ENCODE measurements around the gene ATG4C. TPM values are rescaled to one million over a fixed set of nuclear protein-coding genes. Genes with fewer than 3 reads are reported as not detected.

ATG4C gene
- total RNA-seq, 1 experiment from 2014 or later, result 6.6 TPM

DNA sequence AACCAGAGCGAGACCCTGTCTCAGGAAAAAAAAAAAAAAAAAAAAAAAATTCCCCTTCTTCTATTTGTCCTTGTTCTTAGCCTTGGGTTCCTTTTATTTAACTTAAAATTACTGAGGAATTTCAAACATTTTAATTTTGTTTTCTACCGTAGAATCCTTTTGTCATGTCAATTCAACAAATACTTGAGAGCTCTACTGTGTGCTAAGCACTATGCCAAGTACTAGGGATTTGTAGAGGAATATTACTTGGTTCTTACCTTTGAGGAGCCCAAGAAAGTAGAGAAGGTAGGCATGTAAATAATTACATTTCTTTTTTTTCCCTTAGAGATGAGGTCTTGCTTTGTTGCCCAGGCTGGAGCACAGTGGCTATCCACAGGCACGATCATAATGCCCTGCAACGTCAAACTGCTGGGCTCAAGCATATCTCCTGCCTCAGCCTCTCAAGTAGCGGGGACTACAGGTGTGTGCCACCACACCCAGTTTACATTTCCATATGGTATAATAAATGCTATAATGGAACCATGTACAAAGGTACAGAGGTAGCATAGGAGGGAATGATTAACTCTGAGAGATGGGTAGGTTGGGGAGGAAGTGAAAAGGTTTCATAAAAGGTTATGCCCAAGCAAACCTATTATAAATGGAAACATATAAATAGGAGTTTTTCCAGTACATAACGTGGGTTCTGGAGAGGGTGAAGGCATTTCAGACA, 104.0 kb downstream of the ATG4C start:
- no peaks in the 10 kb centered on the region for H3K9me3 ChIP-seq (replicated peaks)
- no peak for DNase-seq (ENCODE audit: low read depth in 1 of 2, low spot score in 2 of 2)

GRCh38 chr1:62891956-62892562, 108.1 kb downstream of the ATG4C start:
- peaks cover 3% of the 10 kb centered on the region; the same call in 1 of the 2 replicates for H3K27me3 ChIP-seq (replicated peaks)
- no peaks in the 10 kb centered on the region for H3K9me3 ChIP-seq (replicated peaks)

More for the DNA sequence above, 104.0 kb downstream of the ATG4C start:
- H3K4me3 ChIP-seq, result no peak overlapping the region
- H3K27me3 ChIP-seq (replicated peaks), result no peaks in the 10 kb centered on the region; the same call in 1 of the 2 replicates
- no peak overlapping the region for H3K27ac ChIP-seq
- H3K36me3 ChIP-seq, result no peaks in the 10 kb centered on the region
- H3K4me1 ChIP-seq (replicated peaks), result no peaks in the 10 kb centered on the region

GRCh38 chr1:62897788-62898187, 113.9 kb downstream of the ATG4C start:
- Histone ChIP-seq H3K9me3 (replicated peaks) (no peaks in the 10 kb centered on the region), H3K4me1 (replicated peaks) (no peaks in the 10 kb centered on the region), H3K27me3 (replicated peaks) (peaks cover 8% of the 10 kb centered on the region), H3K36me3 (no peaks in the 10 kb centered on the region), H3K27ac (no peak overlapping the region), H3K4me3 (no peak overlapping the region)
- DNase-seq (ENCODE audit: low read depth in 1 of 2, low spot score in 2 of 2), result no peak

More at GRCh38 chr1:62891956-62892562, 108.1 kb downstream of the ATG4C start:
- H3K36me3 ChIP-seq, result no peaks in the 10 kb centered on the region
- no peak for DNase-seq (ENCODE audit: low read depth in 1 of 2, low spot score in 2 of 2)
- no peak overlapping the region for H3K27ac ChIP-seq
- H3K4me1 ChIP-seq (replicated peaks), result no peaks in the 10 kb centered on the region
- H3K4me3 ChIP-seq, result no peak overlapping the region

- H3K36me3 ChIP-seq, result no peaks in the 10 kb centered on the region
- no peak overlapping the region for H3K4me3 ChIP-seq
- no peak for DNase-seq (ENCODE audit: low read depth in 1 of 2, low spot score in 2 of 2)
- H3K9me3 ChIP-seq (replicated peaks), result no peaks in the 10 kb centered on the region
- no peaks in the 10 kb centered on the region for H3K4me1 ChIP-seq (replicated peaks)
- H3K27me3 ChIP-seq (replicated peaks), result peaks cover 6% of the 10 kb centered on the region
- H3K27ac ChIP-seq, result no peak overlapping the region
Measured at GRCh38 chr1:62900566-62900965, 116.6 kb downstream of the ATG4C start.

DNA sequence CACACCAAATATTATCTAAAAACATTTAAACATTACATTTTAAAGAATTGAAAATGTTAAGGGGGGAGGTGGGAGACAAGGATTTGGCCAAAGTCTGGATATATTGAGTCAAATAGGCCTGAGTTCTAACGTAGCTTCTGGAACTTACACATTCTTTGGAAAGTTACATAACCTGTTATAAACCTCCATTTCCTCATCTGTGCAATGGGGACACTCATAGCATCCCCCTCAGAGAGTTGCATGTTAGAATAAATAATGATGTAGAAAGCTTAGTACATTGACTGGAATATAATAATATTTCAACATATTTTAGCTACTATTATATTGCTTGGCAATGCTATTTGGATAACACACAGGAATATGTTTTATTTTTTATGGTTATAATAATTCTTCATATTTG, 117.7 kb downstream of the ATG4C start:
- H3K27ac ChIP-seq, result no peak overlapping the region
- no peaks in the 10 kb centered on the region for H3K4me1 ChIP-seq (replicated peaks)
- peaks cover 6% of the 10 kb centered on the region for H3K27me3 ChIP-seq (replicated peaks)
- no peaks in the 10 kb centered on the region for H3K36me3 ChIP-seq
- DNase-seq (ENCODE audit: low read depth in 1 of 2, low spot score in 2 of 2), result no peak
- no peaks in the 10 kb centered on the region for H3K9me3 ChIP-seq (replicated peaks)
- H3K4me3 ChIP-seq, result no peak overlapping the region

- H3K9me3 ChIP-seq (replicated peaks), result no peaks in the 10 kb centered on the region
- H3K27ac ChIP-seq, result no peak overlapping the region
- no peak overlapping the region for H3K4me3 ChIP-seq
- H3K4me1 ChIP-seq (replicated peaks), result no peaks in the 10 kb centered on the region
- no peaks in the 10 kb centered on the region for H3K36me3 ChIP-seq
- no peak for DNase-seq (ENCODE audit: low read depth in 1 of 2, low spot score in 2 of 2)
- peaks cover 8% of the 10 kb centered on the region for H3K27me3 ChIP-seq (replicated peaks)
Measured at GRCh38 chr1:62903522-62903921, 119.6 kb downstream of the ATG4C start.

- Histone ChIP-seq H3K4me3 (no peak overlapping the region), H3K9me3 (replicated peaks) (no peaks in the 10 kb centered on the region), H3K27ac (no peak overlapping the region), H3K4me1 (replicated peaks) (no peaks in the 10 kb centered on the region), H3K27me3 (replicated peaks) (peaks cover 8% of the 10 kb centered on the region), H3K36me3 (no peaks in the 10 kb centered on the region)
- no peak for DNase-seq (ENCODE audit: low read depth in 1 of 2, low spot score in 2 of 2)
Measured at GRCh38 chr1:62903982-62904855, 120.3 kb downstream of the ATG4C start.

GRCh38 chr1:62904856-62905225, 120.9 kb downstream of the ATG4C start:
- Histone ChIP-seq H3K4me1 (replicated peaks) (no peaks in the 10 kb centered on the region), H3K27me3 (replicated peaks) (peaks cover 8% of the 10 kb centered on the region), H3K36me3 (no peaks in the 10 kb centered on the region), H3K27ac (no peak overlapping the region), H3K4me3 (no peak overlapping the region), H3K9me3 (replicated peaks) (no peaks in the 10 kb centered on the region)
- DNase-seq (ENCODE audit: low read depth in 1 of 2, low spot score in 2 of 2), result no peak

GRCh38 chr1:62905309-62905708, 121.4 kb downstream of the ATG4C start:
- no peaks in the 10 kb centered on the region for H3K9me3 ChIP-seq (replicated peaks)
- H3K27me3 ChIP-seq (replicated peaks), result peaks cover 7% of the 10 kb centered on the region
- H3K36me3 ChIP-seq, result no peaks in the 10 kb centered on the region
- H3K4me1 ChIP-seq (replicated peaks), result no peaks in the 10 kb centered on the region
- DNase-seq (ENCODE audit: low read depth in 1 of 2, low spot score in 2 of 2), result no peak
- no peak overlapping the region for H3K27ac ChIP-seq
- no peak overlapping the region for H3K4me3 ChIP-seq

DNA sequence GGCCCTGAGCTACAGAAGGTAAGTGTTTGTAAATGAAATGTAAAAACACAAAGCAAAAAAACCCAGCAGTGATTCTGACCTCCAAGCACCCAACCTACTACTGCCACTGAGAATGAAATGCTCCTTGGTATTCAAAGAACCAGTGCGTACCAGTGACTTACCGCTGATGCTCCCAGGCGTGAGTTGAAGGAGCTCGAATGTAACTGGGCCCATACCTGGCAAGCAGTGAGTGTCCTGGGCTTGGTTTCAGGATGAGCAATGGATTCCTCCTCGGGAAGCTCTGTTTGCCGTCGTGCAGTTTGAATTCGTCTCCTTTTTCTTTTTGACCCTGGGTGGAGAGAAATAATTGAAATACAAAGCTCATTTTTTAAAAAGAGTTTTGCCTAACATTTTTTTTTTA, 121.9 kb downstream of the ATG4C start:
- DNase-seq (ENCODE audit: low read depth in 1 of 2, low spot score in 2 of 2), result no peak
- Histone ChIP-seq H3K9me3 (replicated peaks) (no peaks in the 10 kb centered on the region), H3K4me1 (replicated peaks) (no peaks in the 10 kb centered on the region), H3K27me3 (replicated peaks) (peaks cover 4% of the 10 kb centered on the region; the same call in 1 of the 2 replicates), H3K4me3 (no peak overlapping the region), H3K36me3 (no peaks in the 10 kb centered on the region), H3K27ac (no peak overlapping the region)

- Histone ChIP-seq H3K36me3 (no peaks in the 10 kb centered on the region), H3K4me1 (replicated peaks) (no peaks in the 10 kb centered on the region), H3K27ac (no peak overlapping the region), H3K27me3 (replicated peaks) (peaks cover 4% of the 10 kb centered on the region; the same call in 1 of the 2 replicates), H3K4me3 (no peak overlapping the region), H3K9me3 (replicated peaks) (no peaks in the 10 kb centered on the region)
- peak in 1 of 2 experiments; percentile 11 for DNase-seq (ENCODE audit: low read depth in 1 of 2, low spot score in 2 of 2)
Measured at GRCh38 chr1:62906428-62906886, 122.5 kb downstream of the ATG4C start.

GRCh38 chr1:62908168-62908695, 124.3 kb downstream of the ATG4C start:
- H3K9me3 ChIP-seq (replicated peaks), result no peaks in the 10 kb centered on the region
- H3K4me3 ChIP-seq, result no peak overlapping the region
- DNase-seq (ENCODE audit: low read depth in 1 of 2, low spot score in 2 of 2), result no peak
- H3K27ac ChIP-seq, result no peak overlapping the region
- H3K27me3 ChIP-seq (replicated peaks), result peaks cover 4% of the 10 kb centered on the region; the same call in 1 of the 2 replicates
- no peaks in the 10 kb centered on the region for H3K4me1 ChIP-seq (replicated peaks)
- H3K36me3 ChIP-seq, result no peaks in the 10 kb centered on the region

DNA sequence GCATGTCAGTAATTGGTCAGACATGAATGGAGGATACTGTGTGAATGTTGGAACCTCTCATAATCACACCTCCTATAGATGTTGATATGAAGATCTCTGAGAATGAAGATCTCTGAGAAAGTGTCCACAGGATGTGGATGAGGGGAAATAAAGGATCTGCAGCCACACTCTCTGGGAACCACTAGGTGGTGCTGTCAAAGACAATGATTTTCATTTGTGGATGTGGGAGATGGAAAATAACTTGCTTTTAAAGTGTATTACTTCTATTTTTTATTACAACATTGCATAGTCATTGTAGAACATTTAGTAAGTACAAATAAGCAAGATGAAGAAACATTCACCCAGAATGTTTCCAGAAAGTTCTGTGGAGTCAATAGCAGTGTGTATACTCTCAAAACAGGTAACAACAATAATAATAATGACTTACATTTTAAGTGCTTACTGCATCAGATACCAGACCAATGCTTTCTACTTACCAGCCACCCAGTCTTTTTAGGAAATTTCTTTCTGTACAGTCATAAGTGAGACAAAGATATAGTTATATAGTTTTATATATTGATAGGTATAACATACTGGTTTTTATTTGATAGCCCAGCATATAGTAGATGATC, 128.2 kb downstream of the ATG4C start:
- no peaks in the 10 kb centered on the region for H3K9me3 ChIP-seq (replicated peaks)
- no peaks in the 10 kb centered on the region for H3K36me3 ChIP-seq
- H3K27me3 ChIP-seq (replicated peaks), result peaks cover 9% of the 10 kb centered on the region
- H3K4me3 ChIP-seq, result no peak overlapping the region
- no peaks in the 10 kb centered on the region for H3K4me1 ChIP-seq (replicated peaks)
- no peak for DNase-seq (ENCODE audit: low read depth in 1 of 2, low spot score in 2 of 2)
- no peak overlapping the region for H3K27ac ChIP-seq

Data from SJSA1 (cell line).